SU-DHL-6 (cell line): Measurements from ENCODE around the gene RILPL1.

Experiments
- CTCF ChIP-seq: fragments of 200-600 bp; sonication (generic); IDR thresholded peaks from one replicate; pipeline ENCODE4 v1.5.1; 2017; ENCODE audit warnings: antibody characterized with exemption, mild to moderate bottlenecking, low read length, moderate library complexity; ENCODE audit not compliant: insufficient read depth, poor library complexity, severe bottlenecking
- EZH2phosphoT487 ChIP-seq: fragments of 200-600 bp; sonication (generic), shearing (Covaris generic); conservative IDR thresholded peaks from 2 replicates; pipeline ENCODE4 v1.6.1; 2018; ENCODE audit warnings: mild to moderate bottlenecking, antibody characterized with exemption, low read length, moderate library complexity, mixed read lengths

GRCh38 chr12:123516216-123516780 is 17.2 kb downstream of the RILPL1 start:
- TF ChIP-seq EZH2phosphoT487 = no peak
- no peak for TF ChIP-seq CTCF
